Measurements from ENCODE around the gene CADM1. TPM values are rescaled to one million over a fixed set of nuclear protein-coding genes. Genes with fewer than 3 reads are reported as not detected.

Gene CADM1
- total RNA-seq, 1 experiment from 2014 or later: 0.79 TPM

GRCh38 chr11:115499241-115499799, 4.9 kb downstream of the CADM1 start:
- Histone ChIP-seq H3K9me2 (ENCODE audit: insufficient read depth) (no peaks in the 10 kb centered on the region), H3K27me3 (ENCODE audit: insufficient read depth, low read length) (no peaks in the 10 kb centered on the region), H3K4me3 (replicated peaks in 1 of 2; ENCODE audit: low read depth in 1 of 2, low read length in 2 of 2) (no peak overlapping the region), H3K79me2 (ENCODE audit: insufficient read depth, low read length) (no peaks in the 10 kb centered on the region), H3K4me1 (ENCODE audit: control insufficient read depth in 1 of 2, insufficient read depth in 2 of 2, low read length in 2 of 2) (no peaks in the 10 kb centered on the region), H3K27ac (ENCODE audit: low read depth, low read length) (no peak overlapping the region), H3K9ac (ENCODE audit: low read length) (no peak overlapping the region), H3K36me3 (ENCODE audit: control insufficient read depth in 1 of 2, insufficient read depth in 2 of 2, low read length in 2 of 2) (no peaks in the 10 kb centered on the region), H3K9me3 (ENCODE audit: control insufficient read depth in 1 of 2, insufficient read depth in 1 of 2, low read depth in 1 of 2, low read length in 2 of 2) (peaks cover 0 to 8% of the 10 kb centered on the region in 2 experiments; a peak in 2 of 4 replicates), H4K20me1 (ENCODE audit: insufficient read depth) (no peaks in the 10 kb centered on the region; the same call in 1 of the 2 replicates), H3K4me2 (ENCODE audit: low read length) (no peak overlapping the region), H2AFZ (ENCODE audit: low read depth, low read length, poor library complexity, severe bottlenecking) (no peak overlapping the region)
- ChIA-PET CTCF (no interaction called here), POLR2A (no interaction called here), RAD21 (ENCODE audit: low non-redundant PET in 1 of 2, low total read pairs in 2 of 2, uncharacterized antibody in 2 of 2, unreplicated experiment in 2 of 2) (no interaction called here)
- BruUV-seq (replicated peaks): no TSS peak
- ATAC-seq (no peak), DNase-seq (ENCODE audit: low read depth, low spot score) (no peak)
- TF ChIP-seq RAD21 (IDR thresholded peaks at IDR 0.05; ENCODE audit: low read depth): no peak
- TF ChIP-seq ZNF274 (IDR thresholded peaks at IDR 0.05; ENCODE audit: low read depth, low read length): no peak
- TF ChIP-seq EZH2phosphoT487 (IDR thresholded peaks at IDR 0.05; ENCODE audit: borderline replicate concordance): no peak
- no peak for TF ChIP-seq CEBPB (IDR thresholded peaks at IDR 0.05; ENCODE audit: low read depth)
- TF ChIP-seq ZFX (IDR thresholded peaks at IDR 0.05): no peak
- no peak for TF ChIP-seq ZBTB33 (IDR thresholded peaks at IDR 0.05; ENCODE audit: extremely low read depth, insufficient replicate concordance, low read length)
- no peak for TF ChIP-seq EZH2 (IDR thresholded peaks at IDR 0.05)
- no peak for TF ChIP-seq SP1 (IDR thresholded peaks at IDR 0.05; ENCODE audit: low read depth)
- TF ChIP-seq TCF7L2 (IDR thresholded peaks at IDR 0.05; ENCODE audit: borderline replicate concordance, extremely low read depth, insufficient read depth, insufficient read length): no peak
- no peak for TF ChIP-seq SIN3A (IDR thresholded peaks at IDR 0.05; ENCODE audit: low read depth)
- TF ChIP-seq CTCF (IDR thresholded peaks at IDR 0.05 in 2 of 3, conservative IDR thresholded peaks at IDR 0.05 in 1 of 3; ENCODE audit: borderline replicate concordance in 1 of 3, insufficient read depth in 1 of 3, low read depth in 2 of 3, low read length in 2 of 3): no peak
- no peak for TF ChIP-seq JUND (IDR thresholded peaks at IDR 0.05)
- no peak for TF ChIP-seq POLR2A (IDR thresholded peaks at IDR 0.05; ENCODE audit: borderline replicate concordance, extremely low read depth, insufficient read depth, insufficient read length)
- intact Hi-C loops (cut with micrococcal nuclease): loop anchor here (5.0 kb wide), 1 partner anchor 1193 kb away; no protein-coding TSS in a partner anchor

All from HCT116 (cell line).